Myocyte (in vitro differentiated cells): ENCODE data around the gene TRIM46. TPM values are rescaled to one million over a fixed set of nuclear protein-coding genes. Genes with fewer than 3 reads are reported as not detected.

Source experiments
- DNase-seq: peaks from one replicate; pipeline ENCODE4 v3.0.0-alpha.2; 2012; ENCODE audit warnings: low read depth
- polyA plus RNA-seq: library from polyadenylated mRNA; unstranded; fragments of >200 nt; gene quantifications from one replicate; pipeline ENCODE4 v1.2.1, GENCODE V29; 2012; ENCODE audit warnings: missing spikeins
- total RNA-seq: library from RNA; depleted of rRNA; stranded (reverse); fragments of >200 nt; gene quantifications from 2 replicates; pipeline ENCODE4 v1.2.3, GENCODE V29; 2014

The TRIM46 gene, protein sequence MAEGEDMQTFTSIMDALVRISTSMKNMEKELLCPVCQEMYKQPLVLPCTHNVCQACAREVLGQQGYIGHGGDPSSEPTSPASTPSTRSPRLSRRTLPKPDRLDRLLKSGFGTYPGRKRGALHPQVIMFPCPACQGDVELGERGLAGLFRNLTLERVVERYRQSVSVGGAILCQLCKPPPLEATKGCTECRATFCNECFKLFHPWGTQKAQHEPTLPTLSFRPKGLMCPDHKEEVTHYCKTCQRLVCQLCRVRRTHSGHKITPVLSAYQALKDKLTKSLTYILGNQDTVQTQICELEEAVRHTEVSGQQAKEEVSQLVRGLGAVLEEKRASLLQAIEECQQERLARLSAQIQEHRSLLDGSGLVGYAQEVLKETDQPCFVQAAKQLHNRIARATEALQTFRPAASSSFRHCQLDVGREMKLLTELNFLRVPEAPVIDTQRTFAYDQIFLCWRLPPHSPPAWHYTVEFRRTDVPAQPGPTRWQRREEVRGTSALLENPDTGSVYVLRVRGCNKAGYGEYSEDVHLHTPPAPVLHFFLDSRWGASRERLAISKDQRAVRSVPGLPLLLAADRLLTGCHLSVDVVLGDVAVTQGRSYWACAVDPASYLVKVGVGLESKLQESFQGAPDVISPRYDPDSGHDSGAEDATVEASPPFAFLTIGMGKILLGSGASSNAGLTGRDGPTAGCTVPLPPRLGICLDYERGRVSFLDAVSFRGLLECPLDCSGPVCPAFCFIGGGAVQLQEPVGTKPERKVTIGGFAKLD
- total RNA-seq, result 0.62 and 0.94 TPM in 2 replicates
- 1.5 TPM for polyA plus RNA-seq

DNA sequence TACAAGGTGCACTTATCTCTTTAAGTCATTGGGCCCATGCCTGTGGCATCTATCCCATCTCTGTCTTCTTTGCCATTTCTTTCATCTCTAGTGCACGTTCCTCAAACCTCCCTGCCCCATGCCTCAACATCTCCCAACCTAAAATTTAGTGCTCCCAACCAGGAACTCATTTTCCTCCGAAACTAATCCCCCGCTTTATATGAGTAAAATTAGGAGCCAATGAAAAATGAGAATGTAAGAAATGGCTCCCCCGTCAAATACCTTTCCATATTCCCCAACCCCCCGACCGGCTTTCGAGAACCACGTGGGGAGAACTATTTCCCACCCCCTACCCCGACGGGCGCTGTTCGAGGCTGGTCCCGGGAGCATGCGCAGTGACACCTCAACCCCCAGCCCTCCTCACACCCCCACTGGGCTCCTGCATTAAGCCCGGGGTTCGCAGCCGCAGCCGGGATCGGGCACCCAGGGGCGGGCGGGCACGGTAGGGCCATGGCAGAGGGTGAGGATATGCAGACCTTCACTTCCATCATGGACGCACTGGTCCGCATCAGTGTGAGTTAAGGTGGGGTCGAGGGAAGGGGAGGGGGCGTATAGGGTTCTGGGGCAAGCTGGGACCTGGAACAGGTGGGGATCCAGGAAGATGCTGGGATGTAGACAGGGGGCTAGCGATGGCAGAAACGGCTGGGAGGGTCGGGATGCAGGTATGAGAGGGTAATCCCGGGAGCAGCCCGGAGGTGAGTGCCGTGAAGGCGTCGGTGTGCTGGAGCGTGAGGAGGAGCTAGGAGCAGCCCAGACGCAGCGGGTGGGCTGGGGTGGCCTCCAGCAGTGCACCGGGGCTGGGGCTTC lies at the start of gene TRIM46:
TSS of gene TRIM46 (plus strand) at position 372 of the 846 bp plus-strand sequence. CDS start at position 490, 118 bp downstream.
- no peak for DNase-seq

DNA sequence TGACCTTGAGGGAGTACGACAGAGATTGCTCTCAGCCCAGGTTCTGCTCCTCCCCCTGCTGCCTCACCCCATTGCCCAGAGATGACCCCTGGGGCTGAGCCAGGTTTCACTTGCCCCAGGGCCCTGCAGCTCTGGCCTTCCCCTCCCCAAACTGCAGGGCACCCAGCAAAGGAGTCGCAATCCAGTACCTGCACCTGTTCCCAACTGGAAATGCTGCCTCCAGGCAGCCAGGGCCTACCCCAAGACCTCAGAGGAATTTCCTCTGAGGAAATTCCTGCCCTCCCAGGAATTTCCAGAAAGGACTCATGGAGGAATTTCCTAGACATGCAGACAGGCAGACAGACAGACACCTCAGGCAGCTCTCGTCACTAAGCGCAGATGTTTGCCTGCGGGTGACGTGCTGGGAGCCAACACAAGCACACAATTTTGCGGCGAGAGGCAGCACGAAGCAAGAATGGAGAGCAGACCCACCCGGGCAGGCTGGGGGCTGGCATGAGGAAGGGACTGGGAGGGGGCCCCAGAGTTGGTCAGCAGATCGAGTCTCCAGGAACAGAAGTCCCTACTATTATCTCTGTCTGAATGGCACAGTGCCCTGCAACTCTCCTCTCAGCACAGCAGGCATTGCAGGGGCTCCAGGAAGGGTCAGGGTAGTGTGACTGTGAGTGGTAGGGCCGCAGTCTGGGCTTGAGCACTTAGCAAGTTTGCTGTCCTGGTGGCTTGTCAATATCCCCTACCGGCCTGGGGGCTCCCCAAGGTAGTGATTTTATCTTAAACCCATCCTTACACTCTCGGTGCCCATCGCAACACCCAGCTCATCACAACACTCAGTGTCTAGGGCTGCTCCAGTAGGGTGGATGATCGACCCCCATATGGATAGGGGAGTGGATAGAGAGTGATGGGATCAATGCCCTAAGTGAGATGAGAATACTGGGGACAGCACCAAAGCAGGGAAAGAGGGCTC lies 48.9 kb upstream of the TRIM46 start:
- no peak for DNase-seq

DNA sequence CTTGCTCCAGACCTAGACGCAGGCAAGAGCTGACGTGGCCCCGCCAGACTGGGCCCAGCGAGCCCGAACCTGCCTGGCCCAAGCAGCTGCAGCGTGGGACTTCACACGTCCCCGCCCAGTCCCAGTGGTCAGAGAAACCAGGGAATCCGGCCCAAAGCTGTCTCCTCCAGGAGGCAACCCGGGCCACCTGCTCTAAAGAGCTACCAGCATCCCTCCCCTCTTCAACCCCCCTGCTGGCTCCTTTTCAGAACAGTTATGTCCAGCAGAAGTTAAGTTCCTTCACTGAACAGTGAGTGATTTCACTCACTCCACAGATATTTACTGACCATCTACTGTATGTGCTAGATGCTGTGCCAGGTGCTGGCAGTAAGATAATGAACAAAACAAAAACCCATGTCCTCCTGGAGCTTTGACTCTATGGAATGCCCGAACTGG lies 48.1 kb upstream of the TRIM46 start:
- DNase-seq, result no peak

DNA sequence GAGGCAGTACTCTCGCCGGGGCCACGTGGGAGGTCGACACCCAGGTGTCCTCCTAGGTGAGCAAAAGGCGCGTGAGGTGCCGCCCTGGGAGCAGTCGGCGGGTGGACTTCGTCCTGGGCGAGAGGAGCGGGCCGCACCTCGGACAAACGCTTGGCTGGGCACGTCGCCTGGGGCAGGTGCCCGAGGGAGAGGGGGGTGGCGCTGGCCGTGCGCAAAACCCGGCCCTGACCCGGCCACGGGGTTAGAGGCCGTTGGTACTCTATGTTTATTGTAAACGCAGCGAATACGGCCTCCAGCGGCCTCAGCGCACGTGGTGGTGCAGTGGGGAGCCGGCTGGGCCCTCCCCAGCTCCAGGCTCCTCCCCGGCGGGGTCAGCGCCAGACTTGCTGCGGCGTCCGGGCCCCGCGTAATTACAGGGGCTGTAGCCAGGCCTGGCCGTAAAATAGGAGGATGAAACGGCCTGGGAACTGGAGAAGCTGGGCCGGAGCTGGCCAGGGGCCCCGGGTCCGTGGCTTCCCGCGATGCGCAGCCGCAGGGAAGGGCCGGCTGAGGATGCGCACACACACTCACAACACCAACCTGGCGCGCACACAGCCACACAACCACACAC lies 47.6 kb upstream of the TRIM46 start:
- DNase-seq, result no peak

DNA sequence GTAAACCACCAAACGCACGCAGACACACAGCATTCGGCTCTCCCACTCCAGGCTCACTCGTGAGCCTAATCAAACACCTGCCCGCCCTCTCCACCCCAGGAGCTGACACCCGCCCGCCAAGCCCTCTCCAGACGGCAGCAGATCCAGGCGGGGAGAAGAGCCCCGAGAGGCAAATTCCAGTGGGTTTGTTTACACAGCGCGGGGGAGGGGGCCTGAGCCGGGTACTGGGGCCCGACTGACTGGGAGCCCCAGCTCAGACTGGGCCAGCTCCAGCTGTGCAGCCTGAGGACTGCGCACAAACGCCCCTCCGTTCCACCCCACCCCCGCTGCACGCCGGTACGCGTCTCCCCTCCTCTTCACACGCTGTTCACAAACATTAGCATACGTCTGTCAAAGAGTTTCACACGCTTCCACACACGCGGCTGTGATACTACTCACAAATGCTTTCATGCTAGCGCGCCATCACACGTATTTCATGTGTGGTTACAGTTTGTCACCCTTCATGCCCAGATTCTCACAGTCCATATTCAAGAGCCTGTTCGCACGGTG lies 47.0 kb upstream of the TRIM46 start:
- DNase-seq, result no peak

DNA sequence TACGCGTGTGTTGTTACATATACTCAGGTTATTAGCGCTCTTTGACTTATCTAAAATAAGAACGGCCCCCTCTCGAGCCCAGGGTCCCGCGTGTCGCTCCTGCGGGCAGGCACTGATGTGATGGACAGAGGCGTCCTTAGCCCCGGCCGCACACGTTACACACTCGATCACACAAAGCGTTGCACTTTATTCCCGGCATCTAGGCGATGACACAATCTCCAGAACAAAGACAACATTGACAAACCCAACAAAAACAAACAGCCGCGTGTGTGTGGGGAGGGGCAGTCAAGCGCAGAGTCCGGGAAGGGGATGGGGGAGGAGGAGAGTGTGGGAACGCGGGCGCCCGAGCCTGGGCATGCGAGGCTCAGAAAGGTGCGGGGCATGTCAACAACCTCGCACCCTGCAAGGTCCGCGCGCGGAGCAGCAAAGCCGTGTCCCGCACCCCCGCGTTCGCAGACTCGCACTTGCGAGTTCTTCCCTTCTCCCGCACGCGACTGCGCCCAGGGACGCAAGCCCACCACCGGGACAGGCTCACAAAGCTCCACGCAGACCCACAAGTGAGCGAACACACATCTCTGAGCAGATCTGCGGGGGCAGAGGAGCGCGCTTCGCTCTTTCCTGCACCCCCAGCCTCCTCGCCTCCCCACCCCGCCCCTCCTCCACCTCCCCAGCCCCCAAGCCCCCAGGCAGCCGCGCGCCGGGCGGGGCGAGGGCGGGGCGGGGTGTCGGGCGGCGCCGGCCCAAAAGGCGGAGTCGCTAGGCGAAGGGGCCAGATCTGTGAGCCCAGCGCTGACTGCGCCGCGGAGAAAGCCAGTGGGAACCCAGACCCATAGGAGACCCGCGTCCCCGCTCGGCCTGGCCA lies 46.3 kb upstream of the TRIM46 start, which contains the start of gene EFNA1:
TSS of gene EFNA1 (plus strand) at position 772 of the 862 bp plus-strand sequence. CDS start 102 bp downstream, outside the sequence.
- peak; percentile 40 for DNase-seq

DNA sequence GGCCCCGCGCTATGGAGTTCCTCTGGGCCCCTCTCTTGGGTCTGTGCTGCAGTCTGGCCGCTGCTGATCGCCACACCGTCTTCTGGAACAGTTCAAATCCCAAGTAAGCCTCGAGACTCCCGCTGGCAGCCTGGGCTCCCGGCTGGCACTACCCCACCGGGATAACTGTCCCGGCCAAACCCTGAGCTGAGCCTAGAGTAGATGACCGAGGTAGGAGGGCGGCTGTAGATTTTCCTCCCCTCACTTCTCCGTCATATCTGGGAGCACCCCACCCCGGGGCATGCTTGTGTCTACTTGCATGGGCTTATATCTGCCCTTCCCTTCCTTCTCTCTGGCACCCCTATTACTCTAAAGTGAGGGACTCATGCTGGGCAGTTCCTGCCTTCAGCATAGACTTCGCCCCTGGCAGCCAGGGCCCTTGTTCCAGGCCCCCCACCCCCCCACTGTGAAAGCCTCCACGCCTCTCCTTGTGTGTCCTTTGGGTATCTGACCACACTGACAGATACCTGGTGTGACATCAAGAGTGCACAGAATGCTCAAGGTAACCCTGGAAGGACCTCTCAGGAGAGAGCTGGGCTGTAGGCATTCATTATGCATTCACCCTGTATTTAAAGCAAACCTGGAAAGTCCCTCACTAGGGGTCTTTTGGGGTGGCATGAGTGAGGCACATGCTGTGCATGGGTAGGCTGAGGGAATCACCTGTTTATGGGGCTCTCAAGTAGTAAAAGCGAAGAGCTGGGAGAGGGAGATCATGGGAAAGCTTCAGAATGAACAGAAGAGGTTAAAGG lies 45.5 kb upstream of the TRIM46 start:
- no peak for DNase-seq

DNA sequence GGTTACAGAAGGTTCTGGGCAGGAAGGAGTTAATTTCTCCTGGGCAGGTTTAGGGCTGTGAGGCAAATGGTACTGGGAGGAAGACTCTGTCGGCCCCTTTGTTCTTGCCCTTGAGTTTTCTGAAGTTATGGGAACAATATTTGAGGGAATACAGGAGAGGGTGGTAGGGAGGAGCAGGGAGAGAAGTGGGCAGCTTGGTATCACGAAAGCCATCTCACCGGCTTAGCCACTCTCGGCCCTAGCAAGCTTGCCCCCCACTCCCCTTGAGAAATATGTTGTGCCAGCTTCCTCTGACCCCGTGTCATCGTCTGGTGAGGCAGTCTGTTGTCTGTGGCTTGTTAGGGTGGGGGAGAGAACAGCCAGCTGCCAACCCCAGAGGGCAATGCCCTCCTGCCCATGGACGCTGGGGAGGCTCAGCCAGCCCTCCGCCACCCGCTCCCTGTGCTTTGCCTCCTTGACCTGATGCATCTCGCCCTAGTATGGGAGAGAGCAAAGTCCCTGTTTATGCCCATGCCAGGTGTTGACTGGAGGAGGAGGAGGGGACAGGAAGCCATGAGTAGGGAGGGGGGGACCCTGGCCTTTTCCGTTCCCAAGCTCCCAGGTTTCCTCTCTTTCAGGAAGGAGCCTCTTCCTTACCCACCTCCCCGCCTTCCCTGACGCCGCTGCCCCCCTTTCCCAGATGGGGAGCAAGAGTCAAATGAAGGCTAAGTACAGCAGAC lies 44.7 kb upstream of the TRIM46 start:
- DNase-seq, result peak; percentile 46

DNA sequence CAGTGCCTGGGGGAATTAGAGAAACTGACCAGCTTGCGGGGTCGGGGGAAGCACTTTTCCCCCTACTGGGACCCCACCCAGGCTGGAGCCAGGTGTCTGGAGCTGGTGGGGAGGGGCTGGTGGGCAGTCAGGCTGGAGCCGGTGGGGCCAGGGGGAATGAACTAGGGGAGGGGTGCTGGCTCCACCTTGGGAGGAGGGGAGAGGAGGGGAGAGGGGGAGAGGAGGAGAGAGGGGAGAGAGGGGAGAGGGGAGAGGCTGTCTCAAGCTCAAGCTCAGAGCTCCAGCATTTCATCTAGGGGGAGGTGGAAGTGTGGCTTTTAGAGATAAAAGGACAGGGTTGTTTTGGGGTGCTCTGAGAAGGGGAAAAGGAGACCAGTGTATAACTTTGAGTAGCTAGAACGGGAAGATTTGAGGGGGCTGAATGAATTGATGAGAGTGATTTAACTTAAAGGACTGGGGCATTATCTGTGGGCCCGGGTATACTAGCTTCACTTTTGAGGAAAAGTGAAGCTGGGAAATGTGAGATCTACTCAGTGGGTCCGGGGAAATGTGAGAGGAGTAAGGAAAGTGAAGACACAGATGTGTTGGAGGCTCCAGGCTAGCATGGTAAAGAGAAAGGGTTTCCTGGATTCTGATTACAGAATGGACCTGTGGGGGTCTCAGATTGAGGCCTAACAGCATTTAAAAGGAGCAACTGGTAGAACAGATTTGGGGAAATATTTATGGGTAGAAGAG lies 43.2 kb upstream of the TRIM46 start:
- no peak for DNase-seq

DNA sequence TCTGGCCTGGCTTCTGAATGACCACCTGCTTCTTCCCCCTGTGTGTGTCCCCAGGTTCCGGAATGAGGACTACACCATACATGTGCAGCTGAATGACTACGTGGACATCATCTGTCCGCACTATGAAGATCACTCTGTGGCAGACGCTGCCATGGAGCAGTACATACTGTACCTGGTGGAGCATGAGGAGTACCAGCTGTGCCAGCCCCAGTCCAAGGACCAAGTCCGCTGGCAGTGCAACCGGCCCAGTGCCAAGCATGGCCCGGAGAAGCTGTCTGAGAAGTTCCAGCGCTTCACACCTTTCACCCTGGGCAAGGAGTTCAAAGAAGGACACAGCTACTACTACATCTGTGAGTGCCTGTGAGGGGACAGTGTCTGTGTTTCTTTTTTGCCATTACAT lies 42.4 kb upstream of the TRIM46 start:
- DNase-seq, result no peak

DNA sequence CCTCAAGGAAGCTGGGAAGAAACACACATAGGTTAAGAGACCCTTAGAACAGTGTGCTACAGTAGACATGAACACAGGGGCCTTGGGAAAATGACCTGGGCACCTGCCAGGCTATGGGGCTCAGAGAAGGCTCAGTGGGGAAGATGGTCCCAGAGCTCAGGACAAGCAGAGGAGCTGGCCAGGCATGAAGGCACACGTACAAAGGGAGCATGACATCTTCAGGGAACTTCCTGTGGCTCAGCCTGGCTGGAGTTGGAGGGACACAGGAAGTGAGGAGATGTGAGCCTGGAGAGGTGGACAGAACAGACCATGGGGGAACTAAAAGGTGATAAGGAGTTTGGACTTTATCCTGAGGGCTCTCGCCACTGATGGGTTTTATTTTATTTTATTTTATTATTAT lies 41.8 kb upstream of the TRIM46 start:
- no peak for DNase-seq

DNA sequence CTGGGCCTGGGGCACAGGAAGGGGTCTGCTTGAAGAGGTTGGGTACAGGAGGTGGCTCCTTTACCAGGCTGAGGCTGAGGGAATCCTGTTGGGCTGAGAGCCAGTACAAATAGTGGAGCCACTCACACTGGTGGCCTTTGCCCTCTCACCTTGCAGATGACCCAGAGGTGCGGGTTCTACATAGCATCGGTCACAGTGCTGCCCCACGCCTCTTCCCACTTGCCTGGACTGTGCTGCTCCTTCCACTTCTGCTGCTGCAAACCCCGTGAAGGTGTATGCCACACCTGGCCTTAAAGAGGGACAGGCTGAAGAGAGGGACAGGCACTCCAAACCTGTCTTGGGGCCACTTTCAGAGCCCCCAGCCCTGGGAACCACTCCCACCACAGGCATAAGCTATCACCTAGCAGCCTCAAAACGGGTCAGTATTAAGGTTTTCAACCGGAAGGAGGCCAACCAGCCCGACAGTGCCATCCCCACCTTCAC lies 39.8 kb upstream of the TRIM46 start:
- DNase-seq, result no peak

DNA sequence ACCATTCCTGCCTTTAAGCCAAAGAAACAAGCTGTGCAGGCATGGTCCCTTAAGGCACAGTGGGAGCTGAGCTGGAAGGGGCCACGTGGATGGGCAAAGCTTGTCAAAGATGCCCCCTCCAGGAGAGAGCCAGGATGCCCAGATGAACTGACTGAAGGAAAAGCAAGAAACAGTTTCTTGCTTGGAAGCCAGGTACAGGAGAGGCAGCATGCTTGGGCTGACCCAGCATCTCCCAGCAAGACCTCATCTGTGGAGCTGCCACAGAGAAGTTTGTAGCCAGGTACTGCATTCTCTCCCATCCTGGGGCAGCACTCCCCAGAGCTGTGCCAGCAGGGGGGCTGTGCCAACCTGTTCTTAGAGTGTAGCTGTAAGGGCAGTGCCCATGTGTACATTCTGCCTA lies 39.3 kb upstream of the TRIM46 start:
- no peak for DNase-seq

DNA sequence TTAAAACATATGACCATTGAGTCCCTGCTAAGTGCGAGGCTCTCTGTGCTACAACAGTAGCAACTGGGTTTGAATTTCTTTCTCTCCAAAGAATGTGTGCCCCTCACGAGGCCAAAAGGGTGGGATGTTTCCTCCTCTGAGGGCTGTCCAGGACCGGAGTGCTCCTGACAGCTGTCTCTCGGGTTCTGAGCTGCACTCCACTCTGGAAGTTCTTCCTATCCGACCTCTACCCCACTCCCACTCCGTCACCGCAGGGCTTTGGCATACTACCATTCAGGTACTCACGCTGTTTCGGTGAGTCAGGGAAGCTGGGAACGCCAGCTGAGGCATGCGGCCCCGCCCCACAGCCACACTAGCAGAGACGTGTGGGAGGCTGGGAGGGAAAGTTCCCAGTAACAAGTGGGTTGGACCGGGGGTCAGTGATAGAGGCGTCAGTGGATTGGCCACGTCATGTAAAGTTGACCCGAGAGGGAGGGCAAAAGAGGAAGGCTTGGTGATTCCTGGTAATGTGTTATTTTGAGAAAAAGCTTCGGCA lies 38.7 kb upstream of the TRIM46 start:
- DNase-seq, result peak; percentile 96

DNA sequence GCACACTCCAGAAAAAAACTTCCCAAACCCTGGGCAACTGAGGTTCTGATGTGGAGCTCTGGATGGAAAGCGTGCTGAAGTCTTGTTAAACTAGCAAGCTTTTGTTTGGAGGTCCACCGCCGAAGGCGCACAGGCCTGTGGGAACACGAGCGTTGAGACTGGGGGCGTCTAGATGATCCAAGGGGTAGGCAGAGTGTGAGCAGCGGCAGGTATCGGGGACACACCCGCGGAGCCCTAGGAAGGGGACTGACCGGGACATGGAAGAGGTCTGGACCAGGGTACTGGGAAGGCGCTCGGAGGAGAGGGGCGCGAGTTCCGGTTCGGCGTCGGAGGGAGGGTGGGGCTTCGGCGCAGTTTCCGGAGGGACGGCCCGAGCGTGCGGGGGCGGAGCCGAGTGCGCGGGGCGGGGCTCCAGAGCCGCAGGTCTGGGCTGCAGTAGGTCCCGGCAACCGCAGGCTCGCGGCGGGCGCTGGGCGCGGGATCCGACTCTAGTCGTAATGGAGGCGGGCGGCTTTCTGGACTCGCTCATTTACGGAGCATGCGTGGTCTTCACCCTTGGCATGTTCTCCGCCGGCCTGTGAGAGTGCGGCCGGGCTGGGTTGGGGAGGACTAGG lies 38.1 kb upstream of the TRIM46 start, which contains the start of gene SLC50A1:
TSS of gene SLC50A1 (plus strand) at position 438 of the 614 bp plus-strand sequence. CDS start at position 498, 60 bp downstream.
- DNase-seq, result peak; percentile 95
